Activated T-cell treated with anti-CD3 and anti-CD28 coated beads, Interleukin-2, amount 50 U/mL, for 72 hours (primary cell): ENCODE data around the gene TAOK1. TPM values are rescaled to one million over a fixed set of nuclear protein-coding genes. Genes with fewer than 3 reads are reported as not detected.

ENCODE experiments used
- ATAC-seq, 2 donors: fragments of 150-1000 bp; cut with Tn5 transposase; replicated peaks in 1 of 2; 2 replicates each; pipeline ENCODE4 v1.10.0; 2021; ENCODE audit warnings: moderate library complexity in 2 of 2, mild to moderate bottlenecking in 1 of 2
- DNase-seq, 2 donors: peaks; one replicate each; pipeline ENCODE4 v3.0.0; 2021 to 2022; ENCODE audit warnings: mixed read lengths in 1 of 2
- H3K27ac Mint-ChIP-seq: one replicate; pipeline ENCODE4 v1.8.0; 2022; ENCODE audit warnings: mild to moderate bottlenecking, moderate library complexity, mixed read lengths
- H3K27me3 Mint-ChIP-seq: one replicate; pipeline ENCODE4 v1.8.0; 2022; ENCODE audit warnings: low read depth, mixed read lengths
- H3K36me3 Mint-ChIP-seq, 2 donors: one replicate each; pipeline ENCODE4 v1.8.0; 2022; ENCODE audit warnings: mixed read lengths in 2 of 2, mild to moderate bottlenecking in 1 of 2; ENCODE audit not compliant: insufficient read depth in 2 of 2
- H3K4me1 Mint-ChIP-seq: one replicate; pipeline ENCODE4 v1.8.0; 2022; ENCODE audit warnings: low read depth, mixed read lengths
- H3K4me3 Mint-ChIP-seq, 2 donors: one replicate each; pipeline ENCODE4 v1.8.0; 2022; ENCODE audit warnings: mild to moderate bottlenecking in 2 of 2, mixed read lengths in 2 of 2, moderate library complexity in 2 of 2
- H3K9me3 Mint-ChIP-seq, 2 donors: one replicate each; pipeline ENCODE4 v1.8.0; 2022; ENCODE audit warnings: mixed read lengths in 2 of 2
- total RNA-seq, 2 donors: library from RNA; stranded (reverse); gene quantifications; one replicate each; pipeline ENCODE4 v1.2.3, GENCODE V29; 2022

Gene TAOK1
- total RNA-seq, 2 donors from 2014 or later = 39.3 to 48.1 TPM

DNA sequence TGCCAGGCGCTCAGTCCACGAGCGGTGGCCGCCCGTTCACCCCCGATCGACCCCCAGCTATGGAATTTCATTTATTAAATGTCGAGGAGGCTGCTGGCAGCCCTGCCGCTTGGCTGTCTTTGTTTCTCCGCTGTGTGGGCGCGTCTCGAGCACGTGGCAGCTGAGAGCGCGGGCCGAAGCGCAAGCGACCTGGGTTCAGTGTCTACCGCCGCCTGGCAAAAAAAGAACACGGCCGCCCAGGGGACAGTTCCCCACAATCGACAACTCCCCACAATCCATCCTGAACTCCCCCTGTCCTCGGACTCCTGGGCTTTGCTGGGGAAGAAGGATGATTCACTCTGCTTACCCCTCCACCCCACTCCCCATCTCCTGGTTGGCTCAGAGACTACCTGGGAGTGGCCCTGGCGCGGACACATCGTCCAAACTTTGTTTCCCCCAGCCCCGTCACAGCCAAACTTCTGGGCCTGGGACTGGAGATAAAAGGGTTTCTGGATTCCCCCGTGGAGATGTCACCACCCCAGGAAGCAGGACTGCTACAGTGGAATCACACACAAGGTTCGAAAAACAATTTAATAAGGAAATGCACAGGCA, 201.1 kb downstream of the TAOK1 start:
- no peaks in the 10 kb centered on the region for H3K27me3 Mint-ChIP-seq
- H3K4me1 Mint-ChIP-seq = peaks cover 65% of the 10 kb centered on the region
- H3K4me3 Mint-ChIP-seq = peak overlapping the region; percentile 89 to 95
- no peak overlapping the region for H3K27ac Mint-ChIP-seq
- H3K9me3 Mint-ChIP-seq = no peaks in the 10 kb centered on the region
- DNase-seq (peak; percentile 48 to 62), ATAC-seq (peak in 1 of 2 donors; percentile 17)
- no peaks in the 10 kb centered on the region for H3K36me3 Mint-ChIP-seq

- Mint-ChIP-seq H3K9me3 (no peaks in the 10 kb centered on the region), H3K27ac (no peak overlapping the region), H3K36me3 (no peaks in the 10 kb centered on the region), H3K27me3 (no peaks in the 10 kb centered on the region), H3K4me1 (peaks cover 58% of the 10 kb centered on the region), H3K4me3 (peak overlapping the region; percentile 89 to 95)
- DNase-seq = peak; percentile 88 to 91
- peak; percentile 47 to 48 for ATAC-seq
Observed at GRCh38 chr17:29591737-29592608, 201.8 kb downstream of the TAOK1 start.

GRCh38 chr17:29592850-29593551, 202.8 kb downstream of the TAOK1 start, which contains the start of gene ANKRD13B:
TSS of gene ANKRD13B (plus strand) at chr17:29593132. CDS start at chr17:29593622, 490 bp downstream.
- peaks cover 48% of the 10 kb centered on the region for H3K4me1 Mint-ChIP-seq
- ATAC-seq = peak; percentile 11 to 12
- peak within 1 kb of the TSS; percentile 89 to 95 for H3K4me3 Mint-ChIP-seq
- peak; percentile 56 to 62 for DNase-seq
- H3K9me3 Mint-ChIP-seq = no peaks in the 10 kb centered on the region
- no peaks in the 10 kb centered on the region for H3K27me3 Mint-ChIP-seq
- H3K36me3 Mint-ChIP-seq = no peaks in the 10 kb centered on the region
- H3K27ac Mint-ChIP-seq = no peak within 1 kb of the TSS

- Mint-ChIP-seq H3K36me3 (no peaks in the 10 kb centered on the region), H3K27me3 (no peaks in the 10 kb centered on the region), H3K4me1 (peaks cover 45% of the 10 kb centered on the region), H3K9me3 (no peaks in the 10 kb centered on the region), H3K4me3 (peak overlapping the region; percentile 79 to 85), H3K27ac (no peak overlapping the region)
- ATAC-seq (no peak), DNase-seq (peak in 1 of 2 donors; percentile 60)
Observed at GRCh38 chr17:29593591-29594518, 203.7 kb downstream of the TAOK1 start.

DNA sequence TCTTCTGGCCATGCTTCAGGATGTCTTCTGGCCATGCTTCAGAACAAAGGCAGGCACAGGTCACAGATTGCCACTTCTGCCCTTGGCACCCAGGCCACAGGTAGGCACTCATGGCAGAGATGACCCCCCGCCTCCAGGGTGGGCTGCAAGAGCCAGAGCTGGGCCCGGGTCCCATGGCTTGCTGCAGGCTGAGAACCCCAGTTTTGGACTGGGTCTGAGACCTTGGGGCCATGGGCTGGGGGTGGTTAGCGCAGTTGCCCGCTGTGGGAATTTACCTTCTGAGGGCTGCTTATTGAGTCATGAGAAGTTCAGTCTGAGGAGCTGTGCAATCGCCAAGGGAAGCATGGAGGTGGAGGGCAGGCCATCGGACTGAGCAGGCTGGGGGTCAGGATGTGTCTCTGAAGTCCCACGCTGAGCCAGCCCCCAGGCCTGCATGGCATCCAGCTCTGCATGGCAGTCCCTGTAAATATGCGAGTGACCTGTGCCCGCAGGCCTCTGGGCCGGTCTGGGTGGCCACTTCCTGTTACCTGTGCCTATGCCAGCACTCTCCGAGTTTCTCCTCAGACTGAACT, 204.4 kb downstream of the TAOK1 start:
- Mint-ChIP-seq H3K9me3 (no peaks in the 10 kb centered on the region), H3K27ac (no peak overlapping the region), H3K4me3 (peak overlapping the region; percentile 79 to 85), H3K4me1 (peaks cover 52% of the 10 kb centered on the region), H3K36me3 (no peaks in the 10 kb centered on the region), H3K27me3 (no peaks in the 10 kb centered on the region)
- no peak for DNase-seq
- ATAC-seq = no peak

DNA sequence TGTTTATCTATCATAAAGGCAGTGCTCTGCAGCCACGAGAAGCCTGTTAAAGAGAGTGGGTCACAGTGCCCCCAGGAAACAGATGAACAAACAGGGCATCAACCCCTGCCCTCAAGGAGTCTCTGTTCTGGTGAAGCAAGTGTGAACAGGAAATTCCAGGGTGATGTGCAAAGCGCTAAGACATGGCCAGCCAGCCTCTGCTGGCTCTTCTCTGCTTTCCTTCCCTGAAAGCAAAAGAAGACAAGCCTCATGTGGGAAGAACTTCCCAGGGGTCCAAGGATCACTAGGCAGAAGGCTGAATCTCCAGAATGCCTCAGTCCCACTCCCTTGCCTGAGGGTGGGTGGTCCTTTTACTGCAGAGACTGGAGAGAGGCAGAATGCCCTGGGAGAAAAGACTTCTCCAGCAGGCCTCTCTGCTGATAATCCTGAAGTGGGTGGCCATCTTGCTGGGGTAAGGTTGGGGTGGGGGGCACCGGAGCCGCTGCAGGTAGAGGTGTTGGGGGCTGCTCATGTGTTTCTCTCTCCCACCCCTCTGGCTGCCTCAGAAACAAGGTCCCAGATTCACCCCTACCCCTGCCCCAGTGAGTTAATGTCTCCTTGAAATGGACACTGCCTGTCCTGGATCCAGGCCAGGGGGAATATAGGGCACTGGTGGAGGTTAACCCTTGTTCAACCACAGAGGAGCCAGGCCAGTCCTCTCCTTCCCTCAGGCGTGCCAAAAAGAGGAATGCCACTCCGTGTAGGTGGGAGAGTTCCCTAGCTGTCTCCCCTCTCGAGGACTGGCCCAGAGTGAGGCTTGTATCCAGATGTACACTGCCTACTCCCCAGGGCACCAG, 205.2 kb downstream of the TAOK1 start:
- Mint-ChIP-seq H3K4me1 (peaks cover 46% of the 10 kb centered on the region), H3K27ac (no peak overlapping the region), H3K9me3 (no peaks in the 10 kb centered on the region), H3K36me3 (no peaks in the 10 kb centered on the region), H3K27me3 (no peaks in the 10 kb centered on the region), H3K4me3 (peak overlapping the region in 1 of 2 donors; percentile 4)
- DNase-seq (no peak), ATAC-seq (no peak)

GRCh38 chr17:29595943-29596774, 206.0 kb downstream of the TAOK1 start:
- Mint-ChIP-seq H3K4me3 (no peak overlapping the region), H3K9me3 (no peaks in the 10 kb centered on the region), H3K27ac (no peak overlapping the region), H3K27me3 (no peaks in the 10 kb centered on the region), H3K36me3 (no peaks in the 10 kb centered on the region), H3K4me1 (peaks cover 46% of the 10 kb centered on the region)
- DNase-seq (no peak), ATAC-seq (no peak)

DNA sequence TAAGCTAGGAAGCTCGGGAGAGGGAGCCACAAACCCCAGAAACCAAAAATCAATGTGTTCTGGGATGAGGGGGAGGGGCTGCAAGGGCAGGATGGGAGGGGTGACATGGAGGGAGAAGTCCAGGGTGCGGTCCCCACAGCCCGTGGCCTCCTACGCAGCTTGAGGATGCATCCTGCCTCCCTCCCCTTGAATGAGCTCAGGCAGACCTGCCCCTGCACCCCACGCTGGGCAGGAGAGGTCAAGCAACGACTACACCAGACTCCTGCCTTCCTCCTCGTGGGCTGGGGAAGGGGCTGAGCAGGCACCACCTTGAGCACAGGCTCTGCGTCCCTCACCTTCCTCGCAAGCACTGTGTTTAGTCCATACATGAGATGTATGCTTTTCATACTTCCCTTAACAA, 206.6 kb downstream of the TAOK1 start:
- Mint-ChIP-seq H3K27me3 (no peaks in the 10 kb centered on the region), H3K4me3 (no peak overlapping the region), H3K4me1 (peaks cover 42% of the 10 kb centered on the region), H3K9me3 (no peaks in the 10 kb centered on the region), H3K36me3 (no peaks in the 10 kb centered on the region), H3K27ac (no peak overlapping the region)
- no peak for DNase-seq
- ATAC-seq = no peak

GRCh38 chr17:29597361-29598172, 207.4 kb downstream of the TAOK1 start:
- no peak overlapping the region for H3K4me3 Mint-ChIP-seq
- no peaks in the 10 kb centered on the region for H3K36me3 Mint-ChIP-seq
- H3K27me3 Mint-ChIP-seq = no peaks in the 10 kb centered on the region
- ATAC-seq (no peak), DNase-seq (no peak)
- H3K4me1 Mint-ChIP-seq = peaks cover 34% of the 10 kb centered on the region
- H3K9me3 Mint-ChIP-seq = no peaks in the 10 kb centered on the region
- H3K27ac Mint-ChIP-seq = no peak overlapping the region
